WTC11 (cell line): Measurements from ENCODE around the gene CAND2. TPM values are rescaled to one million over a fixed set of nuclear protein-coding genes. Genes with fewer than 3 reads are reported as not detected.

Source experiments
- ATAC-seq: fragments of 200-7000 bp; cut with Tn5 transposase; 2 replicates; pipeline ENCODE4 v1.10.0; 2021; ENCODE audit warnings: mild to moderate bottlenecking, moderate library complexity
- CTCF ChIA-PET: fragments of 300-600 bp; sonication (Branson Sonifier 250); formaldehyde crosslinking; loops from one replicate; lab custom pipeline; 2021; ENCODE audit warnings: antibody characterized with exemption; lab: Charles Lee
- POLR2A ChIA-PET: fragments of 350-600 bp; sonication (Branson Sonifier 250); formaldehyde crosslinking; loops from one replicate; lab custom pipeline; 2021; ENCODE audit warnings: antibody characterized with exemption; lab: Charles Lee
- DNase-seq: peaks from one replicate; pipeline ENCODE4 v3.0.0; 2021; ENCODE audit warnings: low spot score
- H3K27ac Mint-ChIP-seq: 2 replicates; pipeline ENCODE4 v1.8.0; 2021; ENCODE audit warnings: mixed read lengths
- H3K27me3 Mint-ChIP-seq: 2 replicates; pipeline ENCODE4 v1.8.0; 2021; ENCODE audit warnings: low read depth, mild to moderate bottlenecking, moderate library complexity, mixed read lengths
- H3K36me3 Mint-ChIP-seq: 2 replicates; pipeline ENCODE4 v1.8.0; 2021; ENCODE audit warnings: mixed read lengths
- H3K4me1 Mint-ChIP-seq: 2 replicates; pipeline ENCODE4 v1.8.0; 2022; ENCODE audit warnings: mixed read lengths
- H3K4me3 Mint-ChIP-seq: 2 replicates; pipeline ENCODE4 v1.8.0; 2021; ENCODE audit warnings: mild to moderate bottlenecking, moderate library complexity, mixed read lengths
- H3K9me3 Mint-ChIP-seq: 2 replicates; pipeline ENCODE4 v1.8.0; 2021; ENCODE audit warnings: mixed read lengths
- ATF2 ChIP-seq: sonication (generic); formaldehyde crosslinking; IDR thresholded peaks from 2 replicates; pipeline ENCODE4 v1.8.1; 2022; ENCODE audit warnings: low read depth, missing genetic modification reagents, borderline replicate concordance
- ATF6 ChIP-seq: sonication (generic); formaldehyde crosslinking; IDR thresholded peaks from 2 replicates; pipeline ENCODE4 v1.8.1; 2023; ENCODE audit warnings: mild to moderate bottlenecking, missing genetic modification reagents
- CREM ChIP-seq: sonication (generic); formaldehyde crosslinking; IDR thresholded peaks from 2 replicates; pipeline ENCODE4 v1.8.1; 2022; ENCODE audit warnings: mild to moderate bottlenecking, missing genetic modification reagents, moderate library complexity
- ESRRA ChIP-seq: sonication (generic); formaldehyde crosslinking; IDR thresholded peaks from 2 replicates; pipeline ENCODE4 v1.8.1; 2022; ENCODE audit warnings: mild to moderate bottlenecking, missing genetic modification reagents, borderline replicate concordance
- GTF2I ChIP-seq: fragments of 250-450 bp; sonication (Bioruptor Pico); conservative IDR thresholded peaks from 2 replicates; pipeline ENCODE4 v1.4.0; 2021; ENCODE audit warnings: mild to moderate bottlenecking
- KAT7 ChIP-seq: sonication (generic); formaldehyde crosslinking; IDR thresholded peaks from 2 replicates; pipeline ENCODE4 v1.8.1; 2023; ENCODE audit warnings: missing genetic modification reagents, mild to moderate bottlenecking, borderline replicate concordance
- MYBL2 ChIP-seq: sonication (generic); formaldehyde crosslinking; IDR thresholded peaks from 2 replicates; pipeline ENCODE4 v1.8.1; 2023; ENCODE audit warnings: mild to moderate bottlenecking, moderate library complexity, missing genetic modification reagents
- RORB ChIP-seq: fragments of 250-450 bp; sonication (Bioruptor Pico); IDR thresholded peaks from 2 replicates; pipeline ENCODE4 v1.9.0; 2021; ENCODE audit warnings: mild to moderate bottlenecking
- SOX15 ChIP-seq: fragments of 250-450 bp; sonication (Bioruptor Pico); IDR thresholded peaks from 2 replicates; pipeline ENCODE4 v1.9.0; 2021; ENCODE audit warnings: mild to moderate bottlenecking
- SP1 ChIP-seq: sonication (generic); formaldehyde crosslinking; conservative IDR thresholded peaks from 2 replicates; pipeline ENCODE4 v1.8.1; 2022; ENCODE audit warnings: missing genetic modification reagents
- ZNF138 ChIP-seq: sonication (generic); formaldehyde crosslinking; conservative IDR thresholded peaks from 2 replicates; pipeline ENCODE4 v1.8.1; 2022; ENCODE audit warnings: mild to moderate bottlenecking, moderate library complexity, missing genetic modification reagents
- ZNF317 ChIP-seq: sonication (generic); formaldehyde crosslinking; IDR thresholded peaks from 2 replicates; pipeline ENCODE4 v1.8.1; 2023; ENCODE audit warnings: low read depth, mild to moderate bottlenecking, moderate library complexity, missing genetic modification reagents, borderline replicate concordance
- ZNF423 ChIP-seq: fragments of 250-450 bp; sonication (Bioruptor Pico); IDR thresholded peaks from 2 replicates; pipeline ENCODE4 v2.1.2; 2022; ENCODE audit warnings: mild to moderate bottlenecking, moderate library complexity
- total RNA-seq: library from RNA; stranded (reverse); gene quantifications from 3 replicates; pipeline ENCODE4 v1.2.3, GENCODE V29; 2021
- TF ChIP-seq, protein P1 (sequence below): sonication (generic); formaldehyde crosslinking; IDR thresholded peaks from 2 replicates; pipeline ENCODE4 v1.8.1; 2023; ENCODE audit warnings: mild to moderate bottlenecking, missing genetic modification reagents, moderate library complexity
- TF ChIP-seq, protein P2 (sequence below): sonication (generic); formaldehyde crosslinking; IDR thresholded peaks from 2 replicates; pipeline ENCODE4 v1.8.0; 2023; ENCODE audit warnings: missing genetic modification reagents, mild to moderate bottlenecking, borderline replicate concordance
- TF ChIP-seq, protein P3 (sequence below): sonication (generic); formaldehyde crosslinking; IDR thresholded peaks from 2 replicates; pipeline ENCODE4 v1.8.0; 2022; ENCODE audit warnings: mild to moderate bottlenecking, missing genetic modification reagents

Gene CAND2
- total RNA-seq, 1 experiment from 2014 or later, result 15.4 TPM

- TF ChIP-seq ATF2 (CRISPR knock-in tag) (no peak), RORB (CRISPR knock-in tag) (no peak), ZNF138 (CRISPR knock-in tag) (no peak), ATF6 (CRISPR knock-in tag) (no peak), SOX15 (CRISPR knock-in tag) (no peak)
- TF ChIP-seq, protein P1, sequence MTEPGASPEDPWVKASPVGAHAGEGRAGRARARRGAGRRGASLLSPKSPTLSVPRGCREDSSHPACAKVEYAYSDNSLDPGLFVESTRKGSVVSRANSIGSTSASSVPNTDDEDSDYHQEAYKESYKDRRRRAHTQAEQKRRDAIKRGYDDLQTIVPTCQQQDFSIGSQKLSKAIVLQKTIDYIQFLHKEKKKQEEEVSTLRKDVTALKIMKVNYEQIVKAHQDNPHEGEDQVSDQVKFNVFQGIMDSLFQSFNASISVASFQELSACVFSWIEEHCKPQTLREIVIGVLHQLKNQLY (CRISPR knock-in tag), result no peak
These were observed 12.1 kb downstream of the CAND2 start (continued) for GRCh38 chr3:12808587-12808986.

DNA sequence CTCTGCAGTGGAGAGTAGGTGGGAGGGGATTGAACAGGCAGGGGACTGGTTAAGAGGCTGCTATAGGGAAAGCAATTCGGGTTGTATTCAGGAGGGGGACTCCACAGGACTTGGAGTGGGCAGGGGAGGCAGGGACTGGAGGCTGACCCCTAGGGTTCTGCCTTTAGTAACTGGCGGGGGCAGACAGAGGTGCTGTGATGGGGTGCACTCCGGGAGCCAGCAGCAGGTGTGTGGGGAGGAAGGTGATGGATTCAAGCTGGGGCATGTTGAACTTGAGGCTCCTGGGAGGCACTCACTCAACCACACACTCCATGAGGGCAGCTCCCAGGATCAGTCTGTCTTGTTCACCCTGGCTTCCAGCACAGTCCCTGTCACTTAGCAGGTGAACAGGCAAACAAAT, 12.5 kb downstream of the CAND2 start:
- ChIA-PET CTCF (interaction anchor here (1.3 to 4.3 kb wide), 7 partner anchors 12 to 146 kb away, joined by 3 to 62 read pairs (median 15); partner anchors contain the start of genes CAND2 and RPL32), POLR2A (no interaction called here)
- Mint-ChIP-seq H3K4me3 (peak overlapping the region; percentile 61), H3K27me3 (no peaks in the 10 kb centered on the region; the same call in 1 of the 2 replicates), H3K36me3 (peaks cover 8% of the 10 kb centered on the region; the same call in 1 of the 2 replicates), H3K4me1 (peaks cover 13% of the 10 kb centered on the region), H3K9me3 (no peaks in the 10 kb centered on the region), H3K27ac (no peak overlapping the region)
- ATAC-seq (no peak), DNase-seq (no peak)
- TF ChIP-seq ZNF317 (CRISPR knock-in tag), result no peak

DNA sequence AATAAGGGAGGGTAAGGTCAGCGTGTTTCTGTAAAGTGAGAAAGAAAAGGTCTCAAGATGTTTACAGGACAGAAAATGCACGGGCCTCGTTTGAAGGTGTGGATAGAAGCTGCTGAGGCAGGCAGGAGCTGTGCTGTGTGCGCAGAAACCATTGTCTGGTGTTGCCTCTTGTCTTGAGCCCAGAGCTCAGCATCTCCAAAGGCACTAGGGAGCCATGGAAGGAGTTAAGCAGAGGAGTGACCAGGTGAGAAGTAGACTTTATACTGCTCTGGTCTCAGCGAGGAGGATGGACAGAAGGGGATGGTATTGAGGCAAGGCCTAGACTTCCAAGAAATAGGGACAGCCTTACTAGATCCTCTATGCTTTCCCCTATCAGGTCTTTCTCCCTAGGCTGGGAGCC, 13.0 kb downstream of the CAND2 start:
- H3K27ac Mint-ChIP-seq, result no peak overlapping the region
- H3K9me3 Mint-ChIP-seq, result no peaks in the 10 kb centered on the region
- DNase-seq, result no peak
- ChIA-PET CTCF (interaction anchor here (1.2 to 4.3 kb wide), 19 partner anchors 8 to 146 kb away, joined by 3 to 62 read pairs (median 6); partner anchors contain the start of genes CAND2, RAF1, RPL32 and TMEM40), POLR2A (interaction anchor here (0.6 kb wide), 1 partner anchor 19 kb away, joined by 5 read pairs; no protein-coding TSS in a partner anchor)
- H3K4me1 Mint-ChIP-seq, result peaks cover 13% of the 10 kb centered on the region
- no peaks in the 10 kb centered on the region; the same call in 1 of the 2 replicates for H3K27me3 Mint-ChIP-seq
- no peak for ATAC-seq
- TF ChIP-seq, protein P1 (CRISPR knock-in tag), result no peak
- 0 out of 2 replicates have a peak, but pooled peaks have one; percentile 51 for TF ChIP-seq GTF2I (CRISPR knock-in tag)
- TF ChIP-seq, all 79 proteins: peak for 1
- peak overlapping the region; percentile 61 for H3K4me3 Mint-ChIP-seq
- H3K36me3 Mint-ChIP-seq, result peaks cover 5% of the 10 kb centered on the region; the same call in 1 of the 2 replicates

GRCh38 chr3:12810013-12810780, 13.7 kb downstream of the CAND2 start:
- H3K4me3 Mint-ChIP-seq, result peak overlapping the region; percentile 61
- peaks cover 13% of the 10 kb centered on the region for H3K4me1 Mint-ChIP-seq
- H3K27ac Mint-ChIP-seq, result peak overlapping the region; percentile 63; the same call in 1 of the 2 replicates
- DNase-seq (peak; percentile 99), ATAC-seq (peak; percentile 99)
- no peaks in the 10 kb centered on the region; the same call in 1 of the 2 replicates for H3K36me3 Mint-ChIP-seq
- no peaks in the 10 kb centered on the region for H3K9me3 Mint-ChIP-seq
- CTCF ChIA-PET, result interaction anchor here (0.6 to 4.3 kb wide), 38 partner anchors 9 to 419 kb away, joined by 3 to 62 read pairs (median 4); partner anchors contain the start of genes CAND2, MKRN2OS, RAF1 and RPL32
- POLR2A ChIA-PET, result interaction anchor here (0.6 to 1.2 kb wide), 5 partner anchors 14 to 115 kb away, joined by 3 to 6 read pairs (median 3); partner anchors contain the start of genes CAND2 and RPL32
- H3K27me3 Mint-ChIP-seq, result no peaks in the 10 kb centered on the region; the same call in 1 of the 2 replicates
- TF ChIP-seq SP1 (0 out of 2 replicates have a peak, but pooled peaks have one; percentile 53), CREM (CRISPR knock-in tag) (0 out of 2 replicates have a peak, but pooled peaks have one; percentile 41), MYBL2 (CRISPR knock-in tag) (no peak), ESRRA (peak; percentile 69; the same call in 1 of the 2 replicates), ZNF423 (CRISPR knock-in tag) (peak; percentile 70), KAT7 (CRISPR knock-in tag) (0 out of 2 replicates have a peak, but pooled peaks have one; percentile 40), ZNF138 (CRISPR knock-in tag) (no peak)
- TF ChIP-seq, protein P2, sequence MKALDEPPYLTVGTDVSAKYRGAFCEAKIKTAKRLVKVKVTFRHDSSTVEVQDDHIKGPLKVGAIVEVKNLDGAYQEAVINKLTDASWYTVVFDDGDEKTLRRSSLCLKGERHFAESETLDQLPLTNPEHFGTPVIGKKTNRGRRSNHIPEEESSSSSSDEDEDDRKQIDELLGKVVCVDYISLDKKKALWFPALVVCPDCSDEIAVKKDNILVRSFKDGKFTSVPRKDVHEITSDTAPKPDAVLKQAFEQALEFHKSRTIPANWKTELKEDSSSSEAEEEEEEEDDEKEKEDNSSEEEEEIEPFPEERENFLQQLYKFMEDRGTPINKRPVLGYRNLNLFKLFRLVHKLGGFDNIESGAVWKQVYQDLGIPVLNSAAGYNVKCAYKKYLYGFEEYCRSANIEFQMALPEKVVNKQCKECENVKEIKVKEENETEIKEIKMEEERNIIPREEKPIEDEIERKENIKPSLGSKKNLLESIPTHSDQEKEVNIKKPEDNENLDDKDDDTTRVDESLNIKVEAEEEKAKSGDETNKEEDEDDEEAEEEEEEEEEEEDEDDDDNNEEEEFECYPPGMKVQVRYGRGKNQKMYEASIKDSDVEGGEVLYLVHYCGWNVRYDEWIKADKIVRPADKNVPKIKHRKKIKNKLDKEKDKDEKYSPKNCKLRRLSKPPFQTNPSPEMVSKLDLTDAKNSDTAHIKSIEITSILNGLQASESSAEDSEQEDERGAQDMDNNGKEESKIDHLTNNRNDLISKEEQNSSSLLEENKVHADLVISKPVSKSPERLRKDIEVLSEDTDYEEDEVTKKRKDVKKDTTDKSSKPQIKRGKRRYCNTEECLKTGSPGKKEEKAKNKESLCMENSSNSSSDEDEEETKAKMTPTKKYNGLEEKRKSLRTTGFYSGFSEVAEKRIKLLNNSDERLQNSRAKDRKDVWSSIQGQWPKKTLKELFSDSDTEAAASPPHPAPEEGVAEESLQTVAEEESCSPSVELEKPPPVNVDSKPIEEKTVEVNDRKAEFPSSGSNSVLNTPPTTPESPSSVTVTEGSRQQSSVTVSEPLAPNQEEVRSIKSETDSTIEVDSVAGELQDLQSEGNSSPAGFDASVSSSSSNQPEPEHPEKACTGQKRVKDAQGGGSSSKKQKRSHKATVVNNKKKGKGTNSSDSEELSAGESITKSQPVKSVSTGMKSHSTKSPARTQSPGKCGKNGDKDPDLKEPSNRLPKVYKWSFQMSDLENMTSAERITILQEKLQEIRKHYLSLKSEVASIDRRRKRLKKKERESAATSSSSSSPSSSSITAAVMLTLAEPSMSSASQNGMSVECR (CRISPR knock-in tag), result peak; percentile 45; the same call in 1 of the 2 replicates
- TF ChIP-seq, protein P3, sequence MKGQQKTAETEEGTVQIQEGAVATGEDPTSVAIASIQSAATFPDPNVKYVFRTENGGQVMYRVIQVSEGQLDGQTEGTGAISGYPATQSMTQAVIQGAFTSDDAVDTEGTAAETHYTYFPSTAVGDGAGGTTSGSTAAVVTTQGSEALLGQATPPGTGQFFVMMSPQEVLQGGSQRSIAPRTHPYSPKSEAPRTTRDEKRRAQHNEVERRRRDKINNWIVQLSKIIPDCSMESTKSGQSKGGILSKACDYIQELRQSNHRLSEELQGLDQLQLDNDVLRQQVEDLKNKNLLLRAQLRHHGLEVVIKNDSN (CRISPR knock-in tag), result no peak
